ENCODE measurements around the gene YOD1.

DNA sequence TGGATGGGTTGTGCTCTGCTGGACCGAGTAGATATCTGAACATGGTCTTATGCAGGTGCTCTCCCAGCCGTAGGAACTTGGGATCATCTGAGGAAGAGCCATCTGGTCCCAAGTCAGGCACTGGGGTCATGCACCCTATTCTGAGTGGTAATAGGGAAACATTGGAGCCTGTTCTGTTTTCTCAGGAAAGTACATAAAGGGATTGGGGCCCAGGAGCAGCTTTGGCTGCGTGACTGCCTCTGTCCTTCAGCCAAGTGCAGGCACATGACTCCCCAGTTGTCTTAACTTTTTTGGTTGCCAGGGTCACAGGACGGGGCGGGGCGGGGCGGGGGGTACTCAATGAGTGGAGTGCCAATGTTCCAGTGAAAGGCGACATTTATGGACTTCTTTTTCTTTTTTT, 13.6 kb upstream of the YOD1 start:
- TF ChIP-seq CTCF (IDR thresholded peaks at IDR 0.05) (no peak), ZFX (IDR thresholded peaks at IDR 0.05; ENCODE audit: borderline replicate concordance) (no peak)

Data from 22Rv1 (cell line).